ENCODE results near the gene ZNF322.

ZNF322 gene

GRCh38 chr6:26588965-26589364 is 70.6 kb downstream of the ZNF322 start:
- DNase-seq = no peak

Measured in NCI-H69 (cell line).